Activated CD8-positive, alpha-beta T cell treated with anti-CD3 and anti-CD28 coated beads for 36 hours (primary cell): Measurements from ENCODE around the gene TRIM39. TPM values are rescaled to one million over a fixed set of nuclear protein-coding genes. Genes with fewer than 3 reads are reported as not detected.
A peak's percentile ranks its signal among the peaks of the same experiment; 100 is the strongest.
"Not testable (repeated sequence)": the region's sequence is repeated elsewhere in the genome, so short reads cannot be mapped to it uniquely, and the experiment has no call there.

ENCODE experiments used
- ATAC-seq: fragments of 200-7000 bp; cut with Tn5 transposase; one replicate; pipeline ENCODE4 v1.10.0; 2021; ENCODE audit warnings: mild to moderate bottlenecking, moderate library complexity
- CTCF ChIA-PET: fragments of 350-600 bp; sonication (Branson Sonifier 250); formaldehyde crosslinking; loops from one replicate; lab custom pipeline; 2021; ENCODE audit warnings: antibody characterized with exemption; lab: Charles Lee
- POLR2A ChIA-PET: fragments of 350-600 bp; sonication (Branson Sonifier 250); formaldehyde crosslinking; loops from one replicate; lab custom pipeline; 2021; ENCODE audit warnings: antibody characterized with exemption; lab: Charles Lee
- DNase-seq: peaks from one replicate; pipeline ENCODE4 v3.0.0-alpha.2; 2020
- H3K27ac Mint-ChIP-seq: one replicate; pipeline ENCODE4 v1.8.0; 2021; ENCODE audit warnings: mild to moderate bottlenecking, mixed read lengths
- H3K27me3 Mint-ChIP-seq: one replicate; pipeline ENCODE4 v1.8.0; 2021; ENCODE audit warnings: mixed read lengths
- H3K36me3 Mint-ChIP-seq: one replicate; pipeline ENCODE4 v1.8.0; 2021; ENCODE audit warnings: low read depth, mixed read lengths
- H3K4me1 Mint-ChIP-seq: one replicate; pipeline ENCODE4 v1.8.0; 2021; ENCODE audit warnings: low read depth, mixed read lengths
- H3K4me3 Mint-ChIP-seq: one replicate; pipeline ENCODE4 v1.8.0; 2021; ENCODE audit warnings: mild to moderate bottlenecking, moderate library complexity, mixed read lengths
- H3K9me3 Mint-ChIP-seq: one replicate; pipeline ENCODE4 v1.8.0; 2021; ENCODE audit warnings: mixed read lengths
- intact Hi-C: fragments of 100-400 bp; cut with micrococcal nuclease; formaldehyde crosslinking; loops from one replicate; pipeline ENCODE4 v1.10.0; 2022
- total RNA-seq, 2 experiments: library from RNA; stranded (reverse); gene quantifications; one replicate each; pipeline ENCODE4 v1.2.3, GENCODE V29; 2021
- TF ChIP-seq, protein P1 (sequence below): fragments of 200-600 bp; IDR thresholded peaks from one replicate; pipeline ENCODE4 v1.8.0; 2022; ENCODE audit warnings: antibody characterized with exemption, mild to moderate bottlenecking

Gene TRIM39
- 10 to 100 TPM; 21.6 to 22.3 TPM for total RNA-seq

DNA sequence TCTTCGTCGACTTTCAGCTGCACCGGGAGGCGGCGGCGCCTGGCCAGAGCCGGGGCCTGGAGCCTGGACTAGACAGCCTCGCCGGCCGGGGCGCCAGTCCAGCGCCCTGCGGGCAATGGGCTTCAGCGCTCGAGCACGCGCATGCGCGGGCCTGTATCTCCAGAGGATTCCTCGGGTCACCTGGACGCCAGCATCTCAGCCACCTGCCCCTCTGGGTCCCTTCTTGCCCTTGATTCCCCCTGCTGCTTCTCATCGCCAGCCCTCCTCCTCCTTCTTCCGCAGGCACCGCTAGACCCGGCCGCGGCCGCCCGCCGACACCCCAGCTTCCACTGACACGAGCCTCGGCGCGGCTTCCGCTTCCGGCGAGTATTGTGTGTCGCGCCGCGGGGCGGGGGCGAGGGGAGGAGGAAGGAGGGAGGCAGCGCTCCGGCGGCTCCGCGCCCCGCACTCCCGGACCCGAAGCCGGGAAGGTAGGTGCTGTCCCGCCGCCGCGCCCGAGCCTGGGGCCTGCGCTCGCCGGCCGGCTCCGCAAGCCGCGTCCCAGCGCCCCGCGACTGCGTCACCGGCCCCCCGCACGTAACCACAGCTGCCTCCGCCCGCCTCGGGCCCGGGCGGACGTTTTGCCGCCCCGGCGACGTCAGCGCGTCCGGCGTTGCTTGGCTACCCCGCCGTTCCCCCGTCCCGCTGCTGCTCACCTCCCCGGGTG is at the start of gene TRIM39:
Gene TRIM39, plus strand, starts transcription at position 402 of the 706 bp plus-strand sequence. CDS start 2,391 bp downstream, outside the sequence.
- intact Hi-C loops = loop anchor here (10.0 kb wide), 1 partner anchor 112 kb away; the partner anchor contains the start of gene TRIM26
- TF ChIP-seq, protein P1, sequence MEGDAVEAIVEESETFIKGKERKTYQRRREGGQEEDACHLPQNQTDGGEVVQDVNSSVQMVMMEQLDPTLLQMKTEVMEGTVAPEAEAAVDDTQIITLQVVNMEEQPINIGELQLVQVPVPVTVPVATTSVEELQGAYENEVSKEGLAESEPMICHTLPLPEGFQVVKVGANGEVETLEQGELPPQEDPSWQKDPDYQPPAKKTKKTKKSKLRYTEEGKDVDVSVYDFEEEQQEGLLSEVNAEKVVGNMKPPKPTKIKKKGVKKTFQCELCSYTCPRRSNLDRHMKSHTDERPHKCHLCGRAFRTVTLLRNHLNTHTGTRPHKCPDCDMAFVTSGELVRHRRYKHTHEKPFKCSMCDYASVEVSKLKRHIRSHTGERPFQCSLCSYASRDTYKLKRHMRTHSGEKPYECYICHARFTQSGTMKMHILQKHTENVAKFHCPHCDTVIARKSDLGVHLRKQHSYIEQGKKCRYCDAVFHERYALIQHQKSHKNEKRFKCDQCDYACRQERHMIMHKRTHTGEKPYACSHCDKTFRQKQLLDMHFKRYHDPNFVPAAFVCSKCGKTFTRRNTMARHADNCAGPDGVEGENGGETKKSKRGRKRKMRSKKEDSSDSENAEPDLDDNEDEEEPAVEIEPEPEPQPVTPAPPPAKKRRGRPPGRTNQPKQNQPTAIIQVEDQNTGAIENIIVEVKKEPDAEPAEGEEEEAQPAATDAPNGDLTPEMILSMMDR = no peak
- H3K4me3 Mint-ChIP-seq = peak within 1 kb of the TSS; percentile 94
- ChIA-PET POLR2A (interaction anchor here (0.6 to 3.7 kb wide), 17 partner anchors 10 to 1853 kb away, joined by 3 to 27 read pairs (median 5); partner anchors contain the start of genes RPP21 and TRIM26), CTCF (interaction anchor here (0.9 to 2.6 kb wide), 3 partner anchors 88 to 108 kb away, joined by 3 to 14 read pairs (median 4); no protein-coding TSS in a partner anchor)
- peaks cover 4% of the 10 kb centered on the region for H3K9me3 Mint-ChIP-seq
- no peaks in the 10 kb centered on the region for H3K27me3 Mint-ChIP-seq
- peak within 1 kb of the TSS; percentile 99 for H3K27ac Mint-ChIP-seq
- peaks cover 53% of the 10 kb centered on the region for H3K36me3 Mint-ChIP-seq
- peaks cover 53% of the 10 kb centered on the region for H3K4me1 Mint-ChIP-seq
- DNase-seq (peak; percentile 92), ATAC-seq (peak; percentile 63)

DNA sequence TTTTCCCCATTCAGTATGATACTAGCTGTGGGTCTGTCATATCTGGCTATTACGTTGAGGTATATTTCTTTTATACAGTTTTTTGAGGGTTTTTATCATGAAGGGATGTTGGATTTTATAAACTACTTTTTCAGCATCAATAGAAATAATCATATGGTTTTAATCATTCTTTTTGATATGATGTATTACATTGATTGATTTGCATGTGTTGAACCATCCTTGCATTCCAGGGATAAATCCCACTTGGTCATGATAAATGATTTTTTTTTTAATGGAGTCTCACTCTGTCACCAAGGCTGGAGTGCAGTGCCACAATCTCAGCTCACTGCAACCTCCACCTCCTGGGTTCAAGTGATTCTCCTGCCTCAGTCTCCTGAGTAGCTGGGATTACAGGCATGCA is 45.7 kb upstream of the TRIM39 start:
- H3K27me3 Mint-ChIP-seq, ATAC-seq, CTCF ChIA-PET, POLR2A ChIA-PET, DNase-seq, H3K4me3 Mint-ChIP-seq, H3K27ac Mint-ChIP-seq, intact Hi-C loops, H3K4me1 Mint-ChIP-seq: not testable (repeated sequence)
- Mint-ChIP-seq H3K9me3 (peaks cover 61% of the 10 kb centered on the region), H3K36me3 (peaks cover 22% of the 10 kb centered on the region)

DNA sequence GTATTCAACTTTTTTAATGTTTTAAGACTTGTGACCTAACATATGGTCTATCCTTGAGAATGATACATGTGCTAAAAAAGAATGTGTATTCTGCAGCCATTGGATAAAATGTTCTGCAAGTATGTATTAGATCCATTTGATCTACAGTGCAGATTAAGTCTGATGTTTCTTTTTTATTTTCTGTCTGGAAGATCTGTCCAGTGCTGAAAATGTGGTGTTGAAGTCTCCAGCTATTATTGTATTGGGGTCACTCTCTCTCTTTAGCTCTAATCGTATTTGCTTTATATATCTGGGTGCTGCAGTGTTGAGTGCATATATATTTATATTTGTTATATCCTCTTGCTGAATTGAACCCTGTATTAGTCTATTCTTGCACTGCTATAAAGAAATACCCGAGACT is 44.2 kb upstream of the TRIM39 start:
- no peak overlapping the region for H3K4me3 Mint-ChIP-seq
- H3K9me3 Mint-ChIP-seq = peaks cover 67% of the 10 kb centered on the region
- ATAC-seq = no peak
- DNase-seq = no peak
- H3K27ac Mint-ChIP-seq = no peak overlapping the region
- POLR2A ChIA-PET = no interaction called here
- no peaks in the 10 kb centered on the region for H3K27me3 Mint-ChIP-seq
- intact Hi-C loops = no loop called here
- TF ChIP-seq, protein P1 = no peak
- H3K36me3 Mint-ChIP-seq = peaks cover 25% of the 10 kb centered on the region
- CTCF ChIA-PET = no interaction called here
- H3K4me1 Mint-ChIP-seq = no peaks in the 10 kb centered on the region

DNA sequence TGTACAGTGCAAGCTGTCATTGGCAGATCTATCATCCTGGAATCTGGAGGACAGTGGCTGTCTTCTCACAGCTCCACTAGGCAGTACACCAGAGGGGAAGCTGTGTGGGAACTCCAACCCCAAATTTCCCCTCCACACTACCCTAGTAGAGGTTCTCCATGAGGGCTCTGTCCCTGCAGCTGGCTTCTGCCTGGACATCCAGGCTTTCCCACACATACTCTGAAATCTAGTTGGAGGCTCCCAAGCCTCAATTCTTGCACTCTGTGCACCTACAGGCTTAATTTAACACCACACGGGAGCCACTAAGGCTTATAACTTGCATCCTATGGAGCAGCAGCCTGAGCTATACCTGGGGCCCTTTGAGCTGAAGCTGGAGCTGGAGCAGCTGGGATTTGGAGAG is 43.0 kb upstream of the TRIM39 start:
- Mint-ChIP-seq H3K9me3 (peaks cover 72% of the 10 kb centered on the region), H3K27me3 (no peaks in the 10 kb centered on the region), H3K27ac (no peak overlapping the region), H3K4me1 (no peaks in the 10 kb centered on the region), H3K36me3 (peaks cover 36% of the 10 kb centered on the region), H3K4me3 (no peak overlapping the region)
- ATAC-seq = no peak
- no peak for DNase-seq
- intact Hi-C loops = no loop called here
- ChIA-PET POLR2A (interaction anchor here (1.1 kb wide), 1 partner anchor 15 kb away, joined by 3 read pairs; no protein-coding TSS in a partner anchor), CTCF (no interaction called here)
- TF ChIP-seq, protein P1 = no peak

DNA sequence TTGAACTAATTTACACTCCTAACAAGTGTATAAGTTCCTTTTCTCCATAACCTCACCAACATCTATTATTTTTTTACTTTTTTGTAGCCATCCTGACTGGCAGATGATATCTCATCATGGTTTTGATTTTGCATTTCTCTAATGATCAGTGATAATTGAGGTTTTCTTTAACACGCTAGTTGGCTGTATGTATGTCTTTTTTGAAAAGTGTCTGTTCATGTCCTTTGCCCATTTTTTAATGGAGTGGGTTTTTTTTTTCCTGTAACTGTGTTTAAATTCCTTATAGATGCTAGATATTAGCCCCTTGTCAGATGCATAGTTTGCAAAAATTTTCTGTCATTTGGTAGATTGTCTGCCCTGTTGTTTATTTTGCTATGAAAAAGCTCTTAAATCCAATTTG is 39.6 kb upstream of the TRIM39 start:
- ATAC-seq (no peak), DNase-seq (no peak)
- no peaks in the 10 kb centered on the region for H3K4me1 Mint-ChIP-seq
- intact Hi-C loops = no loop called here
- peaks cover 56% of the 10 kb centered on the region for H3K36me3 Mint-ChIP-seq
- TF ChIP-seq, protein P1 = no peak
- ChIA-PET CTCF (no interaction called here), POLR2A (interaction anchor here (1.0 kb wide), 1 partner anchor 39 kb away, joined by 3 read pairs; the partner anchor contains the start of gene TRIM39)
- no peak overlapping the region for H3K27ac Mint-ChIP-seq
- H3K27me3 Mint-ChIP-seq = no peaks in the 10 kb centered on the region
- H3K9me3 Mint-ChIP-seq = peaks cover 59% of the 10 kb centered on the region
- H3K4me3 Mint-ChIP-seq = no peak overlapping the region
